ENCODE data around the gene NR1H4. TPM values are rescaled to one million over a fixed set of nuclear protein-coding genes. Genes with fewer than 3 reads are reported as not detected.
"Not testable (repeated sequence)": the region's sequence is repeated elsewhere in the genome, so short reads cannot be mapped to it uniquely, and the experiment has no call there.

NR1H4 gene
- total and polyA plus RNA-seq, 9 of the 15 experiments (the other 6 are each of a cell fraction or from before 2014, with no cell fraction given) = 0.03 TPM; not detected in 8

DNA sequence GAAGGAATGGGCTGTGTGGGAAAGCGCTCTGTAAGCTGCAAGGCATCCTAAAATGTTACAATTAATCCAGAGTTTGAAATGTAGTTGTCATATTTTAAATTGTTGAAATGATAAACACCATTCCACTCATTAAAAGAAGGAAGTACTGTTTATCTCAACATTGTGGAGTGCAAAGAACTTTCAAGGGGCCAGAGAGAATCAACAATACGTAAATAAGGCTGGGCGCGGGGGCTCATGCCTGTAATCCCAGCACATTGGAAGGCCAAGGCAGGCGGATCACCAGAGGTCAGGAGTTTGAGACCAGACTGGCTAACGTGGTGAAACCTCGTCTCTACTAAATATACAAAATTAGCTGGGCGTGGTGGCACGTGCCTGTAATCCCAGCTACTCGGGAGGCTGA lies 24.5 kb downstream of the NR1H4 start (continued):
- TF ChIP-seq CBX2 (IDR thresholded peaks at IDR 0.05; ENCODE audit: insufficient read depth, low read length, poor library complexity, severe bottlenecking) = no peak
- no peak for TF ChIP-seq MBD2 (IDR thresholded peaks at IDR 0.05; ENCODE audit: borderline replicate concordance, low read depth)
- TF ChIP-seq SRSF3 (IDR thresholded peaks at IDR 0.05; ENCODE audit: insufficient read depth, low read length) = no peak
- no peak for TF ChIP-seq HMGN3 (IDR thresholded peaks at IDR 0.05; ENCODE audit: borderline replicate concordance, extremely low read depth, insufficient read length, low read depth, low read length)
- TF ChIP-seq TAF7 (tag; IDR thresholded peaks at IDR 0.05) = no peak
- TF ChIP-seq KDM1A (IDR thresholded peaks at IDR 0.05) = no peak

DNA sequence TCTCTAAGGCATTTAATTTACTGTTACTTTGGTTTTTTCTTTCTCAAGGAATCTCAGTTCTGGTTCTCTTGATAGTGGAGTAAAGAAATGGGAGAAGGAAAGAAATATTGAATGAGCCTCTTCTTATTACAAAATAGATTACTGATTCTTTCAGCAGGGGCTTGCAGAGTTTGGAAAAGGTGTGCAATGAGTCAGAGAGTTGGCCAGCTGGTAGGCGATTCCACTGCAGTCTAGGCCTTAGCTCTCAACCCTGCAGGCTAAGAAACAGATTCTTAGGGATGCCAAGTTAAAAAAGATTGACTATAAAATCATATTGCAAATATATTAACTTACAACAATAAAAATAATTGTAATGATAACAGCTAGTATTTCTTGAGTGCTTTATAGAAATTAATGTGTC lies 25.8 kb downstream of the NR1H4 start:
- ATAC-seq = no peak
- intact Hi-C loops (cut with micrococcal nuclease) (no loop called here), in situ Hi-C loops (cut with MboI) (no loop called here)
- Histone ChIP-seq H3K9ac (ENCODE audit: insufficient read depth in 1 of 2, low read depth in 2 of 2, low read length in 2 of 2) (no peak overlapping the region), H2AFZ (ENCODE audit: low read depth, low read length) (no peak overlapping the region), H3K79me2 (ENCODE audit: control insufficient read depth, insufficient read depth, low read length) (no peaks in the 10 kb centered on the region), H3K27me3 (ENCODE audit: control insufficient read depth in 2 of 2, insufficient read depth in 2 of 2, low read length in 2 of 2) (peaks cover 0 to 5% of the 10 kb centered on the region in 2 experiments; a peak in 4 of 5 replicates), H3K4me2 (ENCODE audit: insufficient read depth, low read length) (no peak overlapping the region), H3K9me1 (ENCODE audit: control insufficient read depth, insufficient read depth, low read length) (no peaks in the 10 kb centered on the region), H3K4me1 (replicated peaks in 1 of 2; ENCODE audit: control insufficient read depth in 2 of 2, insufficient read depth in 2 of 2, low read length in 2 of 2) (no peaks in the 10 kb centered on the region), H3K9me3 (replicated peaks; ENCODE audit: control insufficient read depth, insufficient read depth, low read depth, low read length) (no peaks in the 10 kb centered on the region), H4K20me1 (replicated peaks; ENCODE audit: control insufficient read depth, insufficient read depth, low read length) (no peaks in the 10 kb centered on the region), H3K36me3 (ENCODE audit: control insufficient read depth, insufficient read depth, low read length) (no peaks in the 10 kb centered on the region), H3K4me3 (no peak overlapping the region), H3K27ac (ENCODE audit: extremely low read depth, low read depth, low read length) (no peak overlapping the region)
- TF ChIP-seq, protein P1, sequence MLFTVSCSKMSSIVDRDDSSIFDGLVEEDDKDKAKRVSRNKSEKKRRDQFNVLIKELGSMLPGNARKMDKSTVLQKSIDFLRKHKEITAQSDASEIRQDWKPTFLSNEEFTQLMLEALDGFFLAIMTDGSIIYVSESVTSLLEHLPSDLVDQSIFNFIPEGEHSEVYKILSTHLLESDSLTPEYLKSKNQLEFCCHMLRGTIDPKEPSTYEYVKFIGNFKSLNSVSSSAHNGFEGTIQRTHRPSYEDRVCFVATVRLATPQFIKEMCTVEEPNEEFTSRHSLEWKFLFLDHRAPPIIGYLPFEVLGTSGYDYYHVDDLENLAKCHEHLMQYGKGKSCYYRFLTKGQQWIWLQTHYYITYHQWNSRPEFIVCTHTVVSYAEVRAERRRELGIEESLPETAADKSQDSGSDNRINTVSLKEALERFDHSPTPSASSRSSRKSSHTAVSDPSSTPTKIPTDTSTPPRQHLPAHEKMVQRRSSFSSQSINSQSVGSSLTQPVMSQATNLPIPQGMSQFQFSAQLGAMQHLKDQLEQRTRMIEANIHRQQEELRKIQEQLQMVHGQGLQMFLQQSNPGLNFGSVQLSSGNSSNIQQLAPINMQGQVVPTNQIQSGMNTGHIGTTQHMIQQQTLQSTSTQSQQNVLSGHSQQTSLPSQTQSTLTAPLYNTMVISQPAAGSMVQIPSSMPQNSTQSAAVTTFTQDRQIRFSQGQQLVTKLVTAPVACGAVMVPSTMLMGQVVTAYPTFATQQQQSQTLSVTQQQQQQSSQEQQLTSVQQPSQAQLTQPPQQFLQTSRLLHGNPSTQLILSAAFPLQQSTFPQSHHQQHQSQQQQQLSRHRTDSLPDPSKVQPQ (CRISPR knock-in tag; IDR thresholded peaks at IDR 0.05; ENCODE audit: borderline replicate concordance) = no peak
- TF ChIP-seq ZBTB1 (CRISPR knock-in tag; IDR thresholded peaks at IDR 0.05; ENCODE audit: borderline replicate concordance, low read depth) = no peak
- no peak for TF ChIP-seq ZNF174 (CRISPR knock-in tag; IDR thresholded peaks at IDR 0.05)
- no peak for TF ChIP-seq TEAD1 (CRISPR knock-in tag; IDR thresholded peaks at IDR 0.05)
- POLR2A ChIA-PET = interaction anchor here (1.1 kb wide), 1 partner anchor 10 kb away, joined by 3 read pairs; no protein-coding TSS in a partner anchor
- FAIRE-seq = no peak
- CTCF ChIA-PET (ENCODE audit: low intra/inter-chr PET ratio) = no interaction called here
- BruUV-seq (replicated peaks) = no TSS peak
- WGBS (ENCODE audit: insufficient coverage, low coverage, missing lambda C conversion rate) = 0% methylated on average over 1 of the region's 1 CpG
- no peak for DNase-seq (ENCODE audit: extremely low read depth in 1 of 4, low spot score in 3 of 4)

GRCh38 chr12:100502718-100503117 lies 29.1 kb downstream of the NR1H4 start:
- H3K27ac ChIP-seq (ENCODE audit: extremely low read depth, low read depth, low read length); POLR2A ChIA-PET: not testable (repeated sequence)
- WGBS (ENCODE audit: insufficient coverage, low coverage, missing lambda C conversion rate) = 0% methylated on average over 4 of the region's 4 CpGs

More at GRCh38 chr12:100502718-100503117, 29.1 kb downstream of the NR1H4 start:
- ATAC-seq; H3K4me1 ChIP-seq (replicated peaks in 1 of 2; ENCODE audit: control insufficient read depth in 2 of 2, insufficient read depth in 2 of 2, low read length in 2 of 2); H3K27me3 ChIP-seq (ENCODE audit: control insufficient read depth in 2 of 2, insufficient read depth in 2 of 2, low read length in 2 of 2); H3K79me2 ChIP-seq (ENCODE audit: control insufficient read depth, insufficient read depth, low read length); H3K9me1 ChIP-seq (ENCODE audit: control insufficient read depth, insufficient read depth, low read length); H3K4me2 ChIP-seq (ENCODE audit: insufficient read depth, low read length); DNase-seq (ENCODE audit: extremely low read depth in 1 of 4, low spot score in 3 of 4); intact Hi-C loops (cut with micrococcal nuclease); H3K9ac ChIP-seq (ENCODE audit: insufficient read depth in 1 of 2, low read depth in 2 of 2, low read length in 2 of 2); H3K9me3 ChIP-seq (replicated peaks; ENCODE audit: control insufficient read depth, insufficient read depth, low read depth, low read length); in situ Hi-C loops (cut with MboI); H2AFZ ChIP-seq (ENCODE audit: low read depth, low read length); CTCF ChIA-PET (ENCODE audit: low intra/inter-chr PET ratio); H3K36me3 ChIP-seq (ENCODE audit: control insufficient read depth, insufficient read depth, low read length); H3K4me3 ChIP-seq; BruUV-seq (replicated peaks); H4K20me1 ChIP-seq (replicated peaks; ENCODE audit: control insufficient read depth, insufficient read depth, low read length); FAIRE-seq: not testable (repeated sequence)

All from K562 (cell line).